Heart left ventricle (tissue), 13 donors: ENCODE data around the gene SORCS2.

ENCODE experiments used
- CTCF ChIP-seq, 12 donors: fragments of 200-600 bp; sonication (generic) in 4 of 12; IDR thresholded peaks; one replicate each; pipeline versions ENCODE4 v1.5.0 to v1.8.0; 2018 to 2022; ENCODE audit warnings: antibody characterized with exemption in 12 of 12, mild to moderate bottlenecking in 5 of 12
- POLR2A ChIP-seq, 2 donors: fragments of 450-650 bp; IDR thresholded peaks; one replicate each; pipeline ENCODE4 v1.6.1; 2017; ENCODE audit warnings: antibody characterized with exemption in 2 of 2, mild to moderate bottlenecking in 2 of 2, moderate library complexity in 2 of 2
- donor health status: ischemic (EF 13 %, LVEDD 7.1; RV severe dilation, severe dysfunction).
- donor health status: DM: no; HTN: yes; CAD: no.
- donor health status: DM: no; HTN: no; CAD: no.
- donor health status: ischemic (EF 25% LVEDD 6.9; RV normal size, moderate dysfunction).
- donor health status: ischemic (EF 25% LVEDD 5.7; RV mildly dilated, moderate dysfunction).
- donor health status: ischemic (EF 35%, LVEDD 5.7; RV mildly dilated, moderate dysfunction).
- donor health status: nonischemic (EF 11% LVEDD 7.7; RV severe dilation, severe dysfunction).
- donor health status: DM: yes; HTN: yes; CAD: no.
- donor health status: PGD.
- donor health status: ischemic (EF 29% LVEDD 5.4; RV normal size, mild dysfunction).
- donor health status: nonischemic (EF 23%, LVEDD 6.1; RV moderate dilation, normal function).

GRCh38 chr4:7505116-7505900 lies 313.0 kb downstream of the SORCS2 start:
- no peak for TF ChIP-seq CTCF (IDR thresholded peaks at IDR 0.05)
- no peak for TF ChIP-seq POLR2A (IDR thresholded peaks at IDR 0.05)
